Mucosa of rectum (tissue), 2 donors: ENCODE results near the gene PRR14.

Experiments used
- H3K27ac ChIP-seq, 2 donors: one replicate each; pipeline ENCODE4 v1.7.0; 2013; ENCODE audit warnings: inconsistent platforms in 2 of 2, low read depth in 2 of 2, low read length in 2 of 2
- H3K27me3 ChIP-seq, 2 donors: one replicate each; pipeline ENCODE4 v1.7.0; 2013; ENCODE audit warnings: low read length in 2 of 2; ENCODE audit not compliant: control insufficient read depth in 2 of 2, insufficient read depth in 2 of 2
- H3K36me3 ChIP-seq, 2 donors: one replicate each; pipeline ENCODE4 v1.7.0; 2013; ENCODE audit warnings: low read length in 2 of 2; ENCODE audit not compliant: control insufficient read depth in 2 of 2, insufficient read depth in 2 of 2
- H3K4me1 ChIP-seq, 2 donors: one replicate each; pipeline ENCODE4 v1.7.0; 2013; ENCODE audit warnings: low read length in 2 of 2, mild to moderate bottlenecking in 1 of 2; ENCODE audit not compliant: control insufficient read depth in 2 of 2, insufficient read depth in 2 of 2
- H3K4me3 ChIP-seq, 2 donors: one replicate each; pipeline ENCODE4 v1.7.0; 2013; ENCODE audit warnings: low read length in 2 of 2
- H3K9ac ChIP-seq, 2 donors: one replicate each; pipeline ENCODE4 v1.7.0; 2013; ENCODE audit warnings: low read length in 2 of 2, low read depth in 1 of 2, mild to moderate bottlenecking in 1 of 2
- H3K9me3 ChIP-seq, 2 donors: one replicate each; pipeline ENCODE4 v1.7.0; 2013; ENCODE audit warnings: low read length in 2 of 2; ENCODE audit not compliant: control insufficient read depth in 2 of 2
- donor health status: healthy.
- donor health status: Normal muscosa, but diverticular disease.

PRR14 gene

GRCh38 chr16:30651124-30652004 is 604 bp downstream of the PRR14 start:
- peak overlapping the region; percentile 78 to 92 for H3K27ac ChIP-seq
- no peaks in the 10 kb centered on the region for H3K9me3 ChIP-seq
- peak overlapping the region; percentile 89 to 96 for H3K9ac ChIP-seq
- H3K36me3 ChIP-seq: peaks cover 19 to 32% of the 10 kb centered on the region in 2 donors
- no peaks in the 10 kb centered on the region for H3K27me3 ChIP-seq
- peak overlapping the region; percentile 84 to 92 for H3K4me3 ChIP-seq
- peaks cover 6% of the 10 kb centered on the region in 2 donors for H3K4me1 ChIP-seq

GRCh38 chr16:30652005-30652296 is 1.2 kb downstream of the PRR14 start:
- Histone ChIP-seq H3K4me1 (peaks cover 10 to 12% of the 10 kb centered on the region in 2 donors), H3K9me3 (no peaks in the 10 kb centered on the region), H3K4me3 (peak overlapping the region; percentile 70 to 92), H3K9ac (peak overlapping the region; percentile 60 to 96), H3K27ac (peak overlapping the region in 1 of 2 donors; percentile 92), H3K36me3 (peaks cover 19 to 32% of the 10 kb centered on the region in 2 donors), H3K27me3 (no peaks in the 10 kb centered on the region)

- Histone ChIP-seq H3K9me3 (no peaks in the 10 kb centered on the region), H3K27me3 (no peaks in the 10 kb centered on the region), H3K9ac (peak overlapping the region in 1 of 2 donors; percentile 26), H3K4me3 (no peak overlapping the region), H3K36me3 (peaks cover 19 to 32% of the 10 kb centered on the region in 2 donors), H3K27ac (no peak overlapping the region), H3K4me1 (peaks cover 16 to 19% of the 10 kb centered on the region in 2 donors)
Measured at GRCh38 chr16:30652718-30653117, 2.0 kb downstream of the PRR14 start.

DNA sequence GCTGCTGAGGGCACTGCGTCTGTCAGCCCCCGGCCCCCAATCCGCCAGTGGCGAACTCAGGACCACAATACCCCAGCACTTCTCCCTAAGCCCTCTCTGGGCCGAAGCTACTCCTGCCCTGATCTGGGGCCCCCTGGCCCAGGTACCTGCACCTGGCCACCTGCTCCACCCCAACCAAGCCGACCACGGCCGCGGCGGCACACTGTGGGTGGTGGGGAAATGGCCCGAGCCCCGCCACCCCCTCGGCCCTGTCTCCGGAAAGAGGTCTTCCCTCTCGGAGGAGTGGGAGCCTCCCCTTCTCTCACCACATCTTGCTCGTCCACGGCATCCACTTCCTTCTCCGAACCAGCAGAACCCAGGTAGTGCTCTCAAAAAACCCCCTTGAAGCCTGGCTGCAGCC is 4.1 kb downstream of the PRR14 start:
- Histone ChIP-seq H3K36me3 (peaks cover 19 to 32% of the 10 kb centered on the region in 2 donors), H3K9me3 (no peaks in the 10 kb centered on the region), H3K4me1 (peaks cover 14 to 21% of the 10 kb centered on the region in 2 donors), H3K9ac (no peak overlapping the region), H3K27ac (no peak overlapping the region), H3K27me3 (no peaks in the 10 kb centered on the region), H3K4me3 (no peak overlapping the region)

- Histone ChIP-seq H3K9ac (no peak overlapping the region), H3K27ac (no peak overlapping the region), H3K36me3 (peaks cover 19 to 32% of the 10 kb centered on the region in 2 donors), H3K27me3 (no peaks in the 10 kb centered on the region), H3K9me3 (no peaks in the 10 kb centered on the region), H3K4me3 (no peak overlapping the region), H3K4me1 (peaks cover 24 to 31% of the 10 kb centered on the region in 2 donors)
Measured at GRCh38 chr16:30655815-30656347, 5.1 kb downstream of the PRR14 start.

DNA sequence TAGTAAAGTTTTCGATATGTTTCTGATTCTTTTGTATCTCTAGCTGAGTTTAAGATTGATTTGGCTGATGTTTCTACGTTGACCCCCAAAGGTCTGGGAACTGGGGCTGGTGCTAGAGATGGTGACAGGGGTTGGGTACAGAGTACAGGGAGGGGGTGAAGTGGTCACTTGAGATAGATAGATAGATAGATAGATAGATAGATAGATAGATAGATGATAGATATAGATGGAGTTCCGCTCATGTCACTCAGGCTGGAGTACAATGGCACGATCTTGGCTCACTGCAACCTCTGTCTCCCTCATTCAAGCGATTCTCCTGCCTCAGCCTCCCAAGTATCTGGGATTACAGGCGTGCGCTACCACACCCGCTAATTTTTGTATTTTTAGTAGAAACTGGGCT is 5.6 kb downstream of the PRR14 start:
- Histone ChIP-seq H3K9me3 (no peaks in the 10 kb centered on the region), H3K9ac (no peak overlapping the region), H3K4me3 (no peak overlapping the region), H3K27ac (no peak overlapping the region), H3K27me3 (no peaks in the 10 kb centered on the region), H3K4me1 (peaks cover 29 to 36% of the 10 kb centered on the region in 2 donors), H3K36me3 (peaks cover 22 to 37% of the 10 kb centered on the region in 2 donors)

DNA sequence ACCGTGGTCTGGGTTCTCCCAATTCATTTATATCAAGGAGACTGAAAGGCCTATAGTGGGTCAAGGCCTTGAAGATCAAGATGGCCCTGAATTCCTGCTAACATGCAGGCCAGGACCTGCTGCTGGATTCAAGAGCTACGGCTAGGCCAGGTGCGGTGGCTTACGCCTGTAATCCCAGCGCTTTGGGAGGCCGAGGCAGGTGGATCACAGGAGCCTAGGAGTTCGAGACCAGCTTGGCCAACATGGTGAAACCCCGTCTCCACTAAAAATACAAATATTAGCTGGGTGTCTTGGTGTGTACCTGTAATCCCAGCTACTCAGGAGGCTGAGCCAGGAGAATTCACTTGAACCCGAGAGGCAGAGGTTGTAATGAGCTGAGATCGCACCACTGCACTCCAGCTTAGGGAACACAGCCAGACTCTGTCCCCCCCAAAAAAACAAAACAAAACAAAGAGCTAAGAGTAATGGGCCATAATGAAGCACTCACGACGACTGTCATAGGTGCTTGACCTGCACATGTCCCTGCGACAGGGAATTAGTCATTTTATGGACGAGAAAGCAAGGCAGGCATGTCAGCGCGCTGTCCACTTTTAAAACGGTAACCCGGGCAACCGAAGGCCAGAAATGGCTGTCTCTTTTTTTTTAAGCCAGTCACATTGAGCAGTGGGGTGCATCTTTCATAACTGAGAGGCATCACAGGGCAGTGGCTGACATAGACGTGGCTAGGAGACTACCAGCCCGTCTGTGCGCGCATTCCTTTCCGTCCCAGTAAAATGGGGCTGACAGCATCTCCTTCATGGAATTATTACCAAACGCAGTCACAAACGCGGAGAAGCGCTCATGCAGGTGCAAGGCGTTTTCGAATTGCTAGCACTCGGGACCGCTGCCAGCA is 6.5 kb downstream of the PRR14 start:
- Histone ChIP-seq H3K36me3 (peaks cover 26 to 44% of the 10 kb centered on the region in 2 donors), H3K27ac (peak overlapping the region; percentile 86 to 100), H3K4me3 (peak overlapping the region; percentile 66 to 86), H3K27me3 (no peaks in the 10 kb centered on the region), H3K9ac (peak overlapping the region; percentile 69 to 83), H3K9me3 (no peaks in the 10 kb centered on the region), H3K4me1 (peaks cover 34 to 43% of the 10 kb centered on the region in 2 donors)

- H3K27ac ChIP-seq: peak within 1 kb of the TSS; percentile 100
- peaks cover 31 to 45% of the 10 kb centered on the region in 2 donors for H3K36me3 ChIP-seq
- no peaks in the 10 kb centered on the region for H3K27me3 ChIP-seq
- no peaks in the 10 kb centered on the region for H3K9me3 ChIP-seq
- peaks cover 36 to 39% of the 10 kb centered on the region in 2 donors for H3K4me1 ChIP-seq
- peak within 1 kb of the TSS; percentile 97 to 100 for H3K4me3 ChIP-seq
- H3K9ac ChIP-seq: peak within 1 kb of the TSS; percentile 98 to 99
Measured at GRCh38 chr16:30657866-30658730, 7.3 kb downstream of the PRR14 start, which contains the start of gene FBRS. TSS of gene FBRS (plus strand) at chr16:30658431. CDS start at chr16:30659519, 1,088 bp downstream.

DNA sequence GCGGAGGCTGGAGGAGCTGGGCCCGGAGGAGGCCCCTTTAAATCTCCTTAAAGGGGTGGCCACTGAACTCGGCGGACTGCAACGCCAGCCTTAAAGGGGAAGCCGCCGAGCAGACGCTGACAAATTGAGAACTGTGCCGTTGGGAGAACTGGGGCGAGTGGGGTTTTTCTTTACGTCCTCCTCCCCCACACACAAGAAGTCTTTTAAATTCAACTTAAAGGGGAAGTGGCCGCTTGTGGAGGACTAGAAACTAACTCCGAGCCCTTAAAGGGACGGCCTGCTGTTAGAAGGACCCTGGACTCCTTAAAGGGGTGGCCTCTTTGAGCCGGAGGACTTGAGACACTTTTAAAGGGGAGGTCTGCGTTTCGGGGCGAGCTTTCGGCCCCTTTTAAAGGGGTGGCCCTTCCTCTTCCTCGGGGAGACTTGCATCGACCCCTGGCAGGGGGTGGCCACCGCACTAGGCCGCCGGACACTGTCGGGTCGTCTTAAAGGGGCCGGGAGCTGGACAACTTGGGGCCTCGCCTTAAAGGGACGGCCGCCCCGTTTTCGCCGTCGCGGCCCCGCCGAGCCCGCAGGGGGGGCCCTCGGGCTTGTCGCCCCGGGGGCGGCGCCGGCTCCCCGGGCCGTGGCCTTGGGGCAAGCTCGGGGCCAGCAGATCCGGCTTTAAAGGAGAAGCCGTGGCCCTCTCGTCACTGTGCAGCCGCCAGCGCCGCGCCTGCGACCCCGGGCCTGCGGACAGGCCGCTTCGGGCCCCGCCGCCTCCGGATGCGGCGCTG is 8.2 kb downstream of the PRR14 start:
- peaks cover 35 to 48% of the 10 kb centered on the region in 2 donors for H3K36me3 ChIP-seq
- H3K27me3 ChIP-seq: no peaks in the 10 kb centered on the region
- H3K4me3 ChIP-seq: peak overlapping the region; percentile 97 to 100
- no peaks in the 10 kb centered on the region for H3K9me3 ChIP-seq
- H3K9ac ChIP-seq: peak overlapping the region; percentile 98 to 99
- peak overlapping the region; percentile 100 for H3K27ac ChIP-seq
- peaks cover 39 to 42% of the 10 kb centered on the region in 2 donors for H3K4me1 ChIP-seq
